GM18499 (cell line): ENCODE results near the gene ARL5B.

Experiments used
- ATAC-seq: cut with Tn5 transposase; IDR thresholded peaks from one replicate; pipeline ENCODE4 v1.9.1; 2021; ENCODE audit warnings: moderate number of reproducible peaks; ENCODE audit not compliant: insufficient read depth, unreplicated experiment

ARL5B gene

DNA sequence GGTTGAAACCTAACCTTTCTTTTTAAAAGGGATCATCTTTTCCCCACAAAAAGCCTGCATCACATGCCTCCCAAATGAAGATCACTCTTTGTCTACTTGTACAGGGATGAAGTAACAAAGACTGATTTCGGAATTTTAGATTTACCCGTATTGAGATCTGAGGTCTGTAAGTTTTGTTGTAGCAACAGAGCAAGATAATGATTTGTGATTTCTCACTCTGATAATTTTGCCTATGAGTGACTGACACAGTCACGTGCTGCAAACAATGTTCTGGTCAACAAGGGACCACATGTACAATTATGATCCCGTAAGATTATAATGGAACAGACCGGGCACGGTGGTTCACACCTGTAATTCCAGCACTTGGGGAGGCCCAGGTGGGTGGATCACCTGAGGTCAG, 31.3 kb downstream of the ARL5B start:
- ATAC-seq: no peak

DNA sequence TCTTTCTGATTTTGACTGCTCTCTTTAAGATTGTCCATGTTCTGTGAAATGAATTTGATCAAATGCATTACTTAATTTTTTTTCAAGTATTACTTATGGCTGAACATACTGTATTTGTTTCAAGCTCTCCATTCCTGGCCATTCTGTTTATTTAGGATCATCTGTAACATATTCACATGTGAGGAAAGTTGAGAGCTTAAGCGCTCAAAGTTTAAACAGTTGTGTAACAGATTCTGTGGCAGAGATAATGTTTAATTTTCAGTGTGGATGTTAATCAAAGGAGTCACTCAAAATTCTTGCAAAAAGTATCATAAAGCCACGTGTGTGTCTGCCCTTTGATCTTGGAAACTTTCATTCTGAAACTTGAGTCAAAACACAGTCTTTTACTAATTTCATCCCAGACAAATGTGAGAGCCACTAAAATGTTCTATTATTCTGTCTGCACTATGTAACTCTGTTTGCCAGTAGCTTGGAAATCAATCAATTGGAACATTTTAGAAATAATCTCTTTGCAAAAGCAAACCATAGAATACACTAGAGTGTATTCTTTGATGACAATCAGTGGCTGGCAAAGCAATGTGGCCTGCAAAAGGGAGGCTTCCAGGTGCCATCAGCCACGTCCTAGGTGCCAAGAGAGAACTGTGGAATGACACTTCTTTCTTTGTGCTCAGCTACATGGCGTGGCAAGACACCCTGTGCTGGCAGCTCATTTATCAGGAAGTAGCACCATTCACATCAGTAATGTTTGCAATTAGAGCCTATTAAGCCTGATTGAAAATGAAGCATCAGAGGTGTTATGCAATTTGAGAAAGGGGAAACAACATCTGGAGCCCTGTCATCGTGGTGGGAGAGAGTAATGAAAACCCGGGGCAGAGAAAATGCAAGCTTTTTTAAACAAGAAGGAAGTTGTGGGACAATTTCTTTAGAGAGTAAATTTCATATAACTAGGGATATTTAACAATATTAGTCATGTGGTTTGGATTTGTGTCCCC, 40.9 kb downstream of the ARL5B start:
- no peak for ATAC-seq

- ATAC-seq: no peak
Measured at GRCh38 chr10:18703521-18703920, 44.3 kb downstream of the ARL5B start.

- ATAC-seq: no peak
Measured at GRCh38 chr10:18710201-18710653, 51.0 kb downstream of the ARL5B start.

- ATAC-seq: no peak
Measured at GRCh38 chr10:18713077-18713476, 53.8 kb downstream of the ARL5B start.

GRCh38 chr10:18718991-18719390, 59.8 kb downstream of the ARL5B start:
- ATAC-seq: no peak

DNA sequence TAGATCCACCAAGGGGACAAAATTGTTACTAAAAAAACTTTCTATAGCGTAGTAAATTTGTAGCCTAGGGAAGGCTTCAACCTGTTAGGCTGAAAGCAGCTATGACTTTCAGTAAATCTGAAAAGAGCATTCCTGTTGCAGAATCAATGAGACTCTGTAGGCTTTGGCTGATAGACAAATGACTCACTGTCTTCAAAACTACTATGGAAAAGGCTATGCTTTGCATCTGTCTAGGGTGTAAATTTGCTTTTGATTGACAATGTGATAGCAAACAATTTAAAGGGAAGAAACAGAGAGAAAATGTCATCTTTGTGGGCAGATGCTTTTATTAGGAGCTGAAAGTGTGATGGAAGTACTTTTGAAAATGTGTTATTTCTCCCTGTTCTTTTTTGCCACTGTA, 60.6 kb downstream of the ARL5B start:
- ATAC-seq: no peak

DNA sequence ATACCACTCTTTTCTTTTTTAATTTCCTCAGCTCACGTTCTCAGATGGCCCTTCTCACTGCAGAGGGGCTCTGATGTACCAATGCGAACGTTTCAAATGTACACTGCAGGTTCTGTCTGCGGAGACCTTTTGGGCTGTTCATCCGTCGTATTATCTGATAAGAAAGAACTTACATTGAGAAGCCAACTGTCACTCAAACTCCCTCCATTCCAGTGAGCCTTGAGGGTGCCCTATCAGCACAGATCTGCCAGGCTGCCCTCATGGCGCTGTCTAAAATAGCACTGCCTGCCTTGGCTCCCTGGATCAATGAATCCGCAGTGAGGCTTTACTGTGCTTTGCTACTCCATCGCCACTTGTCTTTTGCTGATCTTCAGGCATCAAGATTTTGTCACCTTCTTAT, 61.8 kb downstream of the ARL5B start:
- no peak for ATAC-seq

DNA sequence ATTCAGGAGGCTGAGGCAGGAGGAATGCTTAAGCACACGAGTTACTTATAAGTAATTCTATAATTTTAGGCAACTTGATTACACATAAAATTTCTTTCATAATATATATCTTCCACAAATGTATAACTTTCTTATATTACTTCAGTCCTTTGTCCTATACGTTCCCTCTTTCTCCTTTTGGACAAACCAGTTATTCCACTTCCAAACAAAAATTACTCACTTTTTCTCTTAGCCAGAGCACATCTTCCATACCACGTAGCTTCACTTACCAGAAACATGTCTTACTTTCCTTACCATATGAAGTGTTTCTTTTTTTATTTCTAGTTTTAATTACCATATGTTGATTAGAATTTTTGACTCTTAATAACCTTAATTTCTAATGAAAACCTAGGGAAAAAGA, 64.6 kb downstream of the ARL5B start:
- no peak for ATAC-seq
